SK-N-MC (cell line): ENCODE measurements around the gene NUP50.

Experiments used
- EZH2 ChIP-seq: fragments of 200-600 bp; sonication (generic); IDR thresholded peaks from one replicate; pipeline ENCODE4 v1.6.1; 2017; ENCODE audit warnings: antibody characterized with exemption
- FOXP2 ChIP-seq: optimal IDR thresholded peaks from 2 replicates; pipeline ENCODE3; 2011; ENCODE audit warnings: mild to moderate bottlenecking, moderate library complexity; ENCODE audit not compliant: insufficient read depth; ENCODE audit errors: extremely low read length, control extremely low read depth
- POLR2AphosphoS5 ChIP-seq: IDR thresholded peaks from 2 replicates; pipeline ENCODE4 v1.6.1; 2012; ENCODE audit warnings: mild to moderate bottlenecking, low read depth, low read length, borderline replicate concordance

DNA sequence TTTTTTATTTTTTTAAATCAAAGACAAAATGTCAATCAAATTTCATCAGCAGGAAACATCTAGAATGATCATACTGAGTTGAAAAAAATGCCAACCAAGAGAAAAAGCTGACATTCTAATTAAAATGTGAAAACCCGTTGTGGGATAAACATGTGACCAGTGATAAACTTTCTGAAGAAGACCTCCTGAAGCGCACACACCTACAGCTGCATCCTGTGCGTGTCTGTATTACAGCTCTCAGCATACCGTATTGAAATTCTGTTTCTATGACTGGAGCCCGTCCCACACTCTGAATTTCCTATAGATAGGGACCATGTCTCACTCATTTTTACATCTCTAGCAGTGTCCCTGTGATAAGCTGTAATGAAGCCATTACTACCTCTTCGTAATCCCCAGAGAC is 12.2 kb upstream of the NUP50 start:
- TF ChIP-seq POLR2AphosphoS5: no peak
- TF ChIP-seq EZH2: no peak
- TF ChIP-seq FOXP2: no peak
